H1 (cell line): ENCODE measurements around the gene PEAK3. TPM values are rescaled to one million over a fixed set of nuclear protein-coding genes. Genes with fewer than 3 reads are reported as not detected.

Experiments used
- ATF3 ChIP-seq: IDR thresholded peaks from 2 replicates; pipeline ENCODE4 v1.6.1; 2011; ENCODE audit warnings: low read depth, mild to moderate bottlenecking, low read length; ENCODE audit not compliant: insufficient read depth
- CHD1 ChIP-seq: IDR thresholded peaks from 2 replicates; pipeline ENCODE4 v1.6.1; 2012; ENCODE audit warnings: low read depth, low read length, improper control_type of control experiment
- CREB1 ChIP-seq: IDR thresholded peaks from 2 replicates; pipeline ENCODE4 v1.6.1; 2012; ENCODE audit warnings: inconsistent platforms
- EP300 ChIP-seq, 2 experiments: IDR thresholded peaks; 1 replicate in 1 of 2; 2 replicates in 1 of 2; pipeline ENCODE4 v1.6.1; 2011 to 2012; ENCODE audit warnings: low read depth in 2 of 2, low read length in 2 of 2, mild to moderate bottlenecking in 2 of 2, borderline replicate concordance in 1 of 2, inconsistent platforms in 1 of 2, moderate library complexity in 1 of 2
- JUND ChIP-seq: IDR thresholded peaks from 2 replicates; pipeline ENCODE4 v1.6.1; 2011; ENCODE audit warnings: mild to moderate bottlenecking, improper control_type of control experiment, low read length
- TEAD4 ChIP-seq: IDR thresholded peaks from 2 replicates; pipeline ENCODE4 v1.6.1; 2012; ENCODE audit warnings: low read depth, low read length, inconsistent platforms, mixed read lengths
- polyA plus RNA-seq, 7 experiments: library from polyadenylated mRNA; depleted of rRNA in 3 of 7; stranded (reverse) in 5 of 7; unstranded in 2 of 7; fragments of >200 nt in 5 of 7; fragments of 200-250 nt in 2 of 7; gene quantifications; 1 replicate in 5 of 7; 2 replicates in 1 of 7; 4 replicates in 1 of 7; pipeline versions ENCODE4 v1.2.1 to v1.2.3, GENCODE V29; 2011 to 2013; ENCODE audit warnings: missing spikeins in 2 of 7, mixed read lengths in 2 of 7
- total RNA-seq: library from RNA; stranded (reverse); fragmentation: NEBNext Ultra II Directional; extraction: Animal tissue kit (Norgen Biotek cat#: 25700); gene quantifications from 2 replicates; pipeline ENCODE4 v1.2.1, GENCODE V29; 2021
- TF ChIP-seq, protein P1 (sequence below): fragments of 300-600 bp; sonication (generic); IDR thresholded peaks from 2 replicates; pipeline ENCODE4 v1.7.1; 2012; ENCODE audit warnings: low read length, moderate library complexity, mild to moderate bottlenecking, inconsistent platforms; ENCODE audit not compliant: insufficient replicate concordance

Gene PEAK3
- total and polyA plus RNA-seq, 2 of the 8 experiments (the other 6 are each of a cell fraction or from before 2014, with no cell fraction given): not detected

GRCh38 chr19:2300533-2300932 is 18.6 kb upstream of the PEAK3 start (continued):
- TF ChIP-seq, protein P1, sequence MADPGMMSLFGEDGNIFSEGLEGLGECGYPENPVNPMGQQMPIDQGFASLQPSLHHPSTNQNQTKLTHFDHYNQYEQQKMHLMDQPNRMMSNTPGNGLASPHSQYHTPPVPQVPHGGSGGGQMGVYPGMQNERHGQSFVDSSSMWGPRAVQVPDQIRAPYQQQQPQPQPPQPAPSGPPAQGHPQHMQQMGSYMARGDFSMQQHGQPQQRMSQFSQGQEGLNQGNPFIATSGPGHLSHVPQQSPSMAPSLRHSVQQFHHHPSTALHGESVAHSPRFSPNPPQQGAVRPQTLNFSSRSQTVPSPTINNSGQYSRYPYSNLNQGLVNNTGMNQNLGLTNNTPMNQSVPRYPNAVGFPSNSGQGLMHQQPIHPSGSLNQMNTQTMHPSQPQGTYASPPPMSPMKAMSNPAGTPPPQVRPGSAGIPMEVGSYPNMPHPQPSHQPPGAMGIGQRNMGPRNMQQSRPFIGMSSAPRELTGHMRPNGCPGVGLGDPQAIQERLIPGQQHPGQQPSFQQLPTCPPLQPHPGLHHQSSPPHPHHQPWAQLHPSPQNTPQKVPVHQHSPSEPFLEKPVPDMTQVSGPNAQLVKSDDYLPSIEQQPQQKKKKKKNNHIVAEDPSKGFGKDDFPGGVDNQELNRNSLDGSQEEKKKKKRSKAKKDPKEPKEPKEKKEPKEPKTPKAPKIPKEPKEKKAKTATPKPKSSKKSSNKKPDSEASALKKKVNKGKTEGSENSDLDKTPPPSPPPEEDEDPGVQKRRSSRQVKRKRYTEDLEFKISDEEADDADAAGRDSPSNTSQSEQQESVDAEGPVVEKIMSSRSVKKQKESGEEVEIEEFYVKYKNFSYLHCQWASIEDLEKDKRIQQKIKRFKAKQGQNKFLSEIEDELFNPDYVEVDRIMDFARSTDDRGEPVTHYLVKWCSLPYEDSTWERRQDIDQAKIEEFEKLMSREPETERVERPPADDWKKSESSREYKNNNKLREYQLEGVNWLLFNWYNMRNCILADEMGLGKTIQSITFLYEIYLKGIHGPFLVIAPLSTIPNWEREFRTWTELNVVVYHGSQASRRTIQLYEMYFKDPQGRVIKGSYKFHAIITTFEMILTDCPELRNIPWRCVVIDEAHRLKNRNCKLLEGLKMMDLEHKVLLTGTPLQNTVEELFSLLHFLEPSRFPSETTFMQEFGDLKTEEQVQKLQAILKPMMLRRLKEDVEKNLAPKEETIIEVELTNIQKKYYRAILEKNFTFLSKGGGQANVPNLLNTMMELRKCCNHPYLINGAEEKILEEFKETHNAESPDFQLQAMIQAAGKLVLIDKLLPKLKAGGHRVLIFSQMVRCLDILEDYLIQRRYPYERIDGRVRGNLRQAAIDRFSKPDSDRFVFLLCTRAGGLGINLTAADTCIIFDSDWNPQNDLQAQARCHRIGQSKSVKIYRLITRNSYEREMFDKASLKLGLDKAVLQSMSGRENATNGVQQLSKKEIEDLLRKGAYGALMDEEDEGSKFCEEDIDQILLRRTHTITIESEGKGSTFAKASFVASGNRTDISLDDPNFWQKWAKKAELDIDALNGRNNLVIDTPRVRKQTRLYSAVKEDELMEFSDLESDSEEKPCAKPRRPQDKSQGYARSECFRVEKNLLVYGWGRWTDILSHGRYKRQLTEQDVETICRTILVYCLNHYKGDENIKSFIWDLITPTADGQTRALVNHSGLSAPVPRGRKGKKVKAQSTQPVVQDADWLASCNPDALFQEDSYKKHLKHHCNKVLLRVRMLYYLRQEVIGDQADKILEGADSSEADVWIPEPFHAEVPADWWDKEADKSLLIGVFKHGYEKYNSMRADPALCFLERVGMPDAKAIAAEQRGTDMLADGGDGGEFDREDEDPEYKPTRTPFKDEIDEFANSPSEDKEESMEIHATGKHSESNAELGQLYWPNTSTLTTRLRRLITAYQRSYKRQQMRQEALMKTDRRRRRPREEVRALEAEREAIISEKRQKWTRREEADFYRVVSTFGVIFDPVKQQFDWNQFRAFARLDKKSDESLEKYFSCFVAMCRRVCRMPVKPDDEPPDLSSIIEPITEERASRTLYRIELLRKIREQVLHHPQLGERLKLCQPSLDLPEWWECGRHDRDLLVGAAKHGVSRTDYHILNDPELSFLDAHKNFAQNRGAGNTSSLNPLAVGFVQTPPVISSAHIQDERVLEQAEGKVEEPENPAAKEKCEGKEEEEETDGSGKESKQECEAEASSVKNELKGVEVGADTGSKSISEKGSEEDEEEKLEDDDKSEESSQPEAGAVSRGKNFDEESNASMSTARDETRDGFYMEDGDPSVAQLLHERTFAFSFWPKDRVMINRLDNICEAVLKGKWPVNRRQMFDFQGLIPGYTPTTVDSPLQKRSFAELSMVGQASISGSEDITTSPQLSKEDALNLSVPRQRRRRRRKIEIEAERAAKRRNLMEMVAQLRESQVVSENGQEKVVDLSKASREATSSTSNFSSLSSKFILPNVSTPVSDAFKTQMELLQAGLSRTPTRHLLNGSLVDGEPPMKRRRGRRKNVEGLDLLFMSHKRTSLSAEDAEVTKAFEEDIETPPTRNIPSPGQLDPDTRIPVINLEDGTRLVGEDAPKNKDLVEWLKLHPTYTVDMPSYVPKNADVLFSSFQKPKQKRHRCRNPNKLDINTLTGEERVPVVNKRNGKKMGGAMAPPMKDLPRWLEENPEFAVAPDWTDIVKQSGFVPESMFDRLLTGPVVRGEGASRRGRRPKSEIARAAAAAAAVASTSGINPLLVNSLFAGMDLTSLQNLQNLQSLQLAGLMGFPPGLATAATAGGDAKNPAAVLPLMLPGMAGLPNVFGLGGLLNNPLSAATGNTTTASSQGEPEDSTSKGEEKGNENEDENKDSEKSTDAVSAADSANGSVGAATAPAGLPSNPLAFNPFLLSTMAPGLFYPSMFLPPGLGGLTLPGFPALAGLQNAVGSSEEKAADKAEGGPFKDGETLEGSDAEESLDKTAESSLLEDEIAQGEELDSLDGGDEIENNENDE: no peak
- TF ChIP-seq CHD1 (no peak), TEAD4 (no peak), ATF3 (no peak), JUND (no peak), CREB1 (no peak), EP300 (IDR thresholded peaks at IDR 0.05; ENCODE audit: borderline replicate concordance in 1 of 2, low read depth in 2 of 2, low read length in 2 of 2) (no peak)
